ENCODE measurements around the gene PLSCR5. TPM values are rescaled to one million over a fixed set of nuclear protein-coding genes. Genes with fewer than 3 reads are reported as not detected.
A peak's percentile ranks its signal among the peaks of the same experiment; 100 is the strongest.

Gene PLSCR5
- total RNA-seq, 1 experiment from 2014 or later, result not detected

- peaks cover 26% of the 10 kb centered on the region for H3K4me1 ChIP-seq (replicated peaks; ENCODE audit: insufficient read depth)
- peak overlapping the region; percentile 65 for H2AFZ ChIP-seq
- H3K27me3 ChIP-seq (ENCODE audit: insufficient read depth, low read depth), result no peaks in the 10 kb centered on the region
- TF ChIP-seq EZH2 (IDR thresholded peaks at IDR 0.05; ENCODE audit: low read depth), result no peak
- no peak for TF ChIP-seq CTCF (conservative IDR thresholded peaks at IDR 0.05)
- DNase-seq, result no peak
- H3K9me3 ChIP-seq (ENCODE audit: insufficient read depth, low read depth), result no peaks in the 10 kb centered on the region
- ChIA-PET CTCF (no interaction called here), POLR2A (ENCODE audit: unreplicated experiment) (interaction anchor here (0.7 to 1.0 kb wide), 3 partner anchors 41 to 1427 kb away, joined by 3 to 6 read pairs (median 4); no protein-coding TSS in a partner anchor)
- H3K27ac ChIP-seq, result peak overlapping the region; percentile 95
- no peaks in the 10 kb centered on the region for H3K36me3 ChIP-seq (ENCODE audit: low read depth)
- TSS peak; percentile 92 for BruUV-seq (replicated peaks)
- no peaks in the 10 kb centered on the region for H3K9me2 ChIP-seq (ENCODE audit: insufficient read depth)
- 0 out of 2 replicates have a peak, but pooled peaks cover 6% of the 10 kb centered on the region for H3F3A ChIP-seq (ENCODE audit: insufficient read depth, low read depth)
- no peaks in the 10 kb centered on the region; the same call in 1 of the 2 replicates for H4K20me1 ChIP-seq (ENCODE audit: insufficient read depth)
- intact Hi-C loops (cut with micrococcal nuclease; ENCODE audit: unreplicated experiment), result loop anchor here (1.0 kb wide), 2 partner anchors 42 to 76 kb away; partner anchors contain the start of gene PLSCR2
- H3K79me2 ChIP-seq (ENCODE audit: low read depth), result peaks cover 37% of the 10 kb centered on the region
- peak overlapping the region; percentile 77 for H3K4me2 ChIP-seq
- H3K4me3 ChIP-seq, result peak overlapping the region; percentile 98
These were observed 60.1 kb downstream of the PLSCR5 start for GRCh38 chr3:146544929-146545528.

GRCh38 chr3:146544002-146544928 is 60.9 kb downstream of the PLSCR5 start, which contains the start of gene PLSCR1:
PLSCR1 (minus strand) TSS chr3:146544607; CDS start chr3:146536552, 8,055 bp downstream.
- H2AFZ ChIP-seq, result peak within 1 kb of the TSS; percentile 65
- H3K9me2 ChIP-seq (ENCODE audit: insufficient read depth), result no peaks in the 10 kb centered on the region
- peak within 1 kb of the TSS; percentile 98 for H3K4me3 ChIP-seq
- 0 out of 2 replicates have a peak, but pooled peaks cover 3% of the 10 kb centered on the region for H3K36me3 ChIP-seq (ENCODE audit: low read depth)
- peak within 1 kb of the TSS; percentile 95 for H3K27ac ChIP-seq
- H3F3A ChIP-seq (ENCODE audit: insufficient read depth, low read depth), result 0 out of 2 replicates have a peak, but pooled peaks cover 6% of the 10 kb centered on the region
- H3K4me1 ChIP-seq (replicated peaks; ENCODE audit: insufficient read depth), result peaks cover 26% of the 10 kb centered on the region
- no peaks in the 10 kb centered on the region; the same call in 1 of the 2 replicates for H4K20me1 ChIP-seq (ENCODE audit: insufficient read depth)
- no peak for TF ChIP-seq EZH2 (IDR thresholded peaks at IDR 0.05; ENCODE audit: low read depth)
- TF ChIP-seq CTCF (conservative IDR thresholded peaks at IDR 0.05), result no peak
- H3K4me2 ChIP-seq, result peak within 1 kb of the TSS; percentile 77
- CTCF ChIA-PET, result no interaction called here
- intact Hi-C loops (cut with micrococcal nuclease; ENCODE audit: unreplicated experiment), result loop anchor here (1.0 kb wide), 2 partner anchors 41 to 75 kb away; partner anchors contain the start of gene PLSCR2
- BruUV-seq (replicated peaks), result no TSS peak
- H3K79me2 ChIP-seq (ENCODE audit: low read depth), result peaks cover 38% of the 10 kb centered on the region
- peak; percentile 92 to 95 for DNase-seq
- no peaks in the 10 kb centered on the region for H3K9me3 ChIP-seq (ENCODE audit: insufficient read depth, low read depth)
- POLR2A ChIA-PET (ENCODE audit: unreplicated experiment), result interaction anchor here (0.7 to 1.0 kb wide), 4 partner anchors 40 to 1428 kb away, joined by 3 to 6 read pairs (median 4); no protein-coding TSS in a partner anchor
- H3K27me3 ChIP-seq (ENCODE audit: insufficient read depth, low read depth), result no peaks in the 10 kb centered on the region

- intact Hi-C loops (cut with micrococcal nuclease; ENCODE audit: unreplicated experiment), result loop anchor here (1.0 to 2.0 kb wide), 3 partner anchors 23 to 74 kb away; partner anchors contain the start of gene PLSCR2
- CTCF ChIA-PET, result no interaction called here
- TF ChIP-seq EZH2 (IDR thresholded peaks at IDR 0.05; ENCODE audit: low read depth), result no peak
- no peak for TF ChIP-seq CTCF (conservative IDR thresholded peaks at IDR 0.05)
- POLR2A ChIA-PET (ENCODE audit: unreplicated experiment), result interaction anchor here (0.6 to 0.8 kb wide), 2 partner anchors 11 to 75 kb away, joined by 3 to 5 read pairs; no protein-coding TSS in a partner anchor
- Histone ChIP-seq H3K27ac (peak overlapping the region; percentile 95), H3K4me3 (peak overlapping the region; percentile 98), H3K9me3 (ENCODE audit: insufficient read depth, low read depth) (no peaks in the 10 kb centered on the region), H3K27me3 (ENCODE audit: insufficient read depth, low read depth) (no peaks in the 10 kb centered on the region), H3F3A (ENCODE audit: insufficient read depth, low read depth) (0 out of 2 replicates have a peak, but pooled peaks cover 6% of the 10 kb centered on the region), H3K9me2 (ENCODE audit: insufficient read depth) (no peaks in the 10 kb centered on the region), H2AFZ (peak overlapping the region; percentile 65; the same call in 1 of the 2 replicates), H3K36me3 (ENCODE audit: low read depth) (0 out of 2 replicates have a peak, but pooled peaks cover 3% of the 10 kb centered on the region), H3K4me1 (replicated peaks; ENCODE audit: insufficient read depth) (peaks cover 26% of the 10 kb centered on the region), H4K20me1 (ENCODE audit: insufficient read depth) (no peaks in the 10 kb centered on the region; the same call in 1 of the 2 replicates), H3K4me2 (peak overlapping the region; percentile 77), H3K79me2 (ENCODE audit: low read depth) (peaks cover 40% of the 10 kb centered on the region)
- no peak for DNase-seq
- no TSS peak for BruUV-seq (replicated peaks)
These were observed 61.6 kb downstream of the PLSCR5 start for GRCh38 chr3:146543461-146544001.
